IMR-90 (cell line): ENCODE measurements around the gene TRHDE.

Experiments
- BHLHE40 ChIP-seq: fragments of 150-350 bp; IDR thresholded peaks from 2 replicates; pipeline ENCODE4 v1.6.1; 2016; ENCODE audit warnings: mild to moderate bottlenecking, low read depth, low read length
- CEBPB ChIP-seq: IDR thresholded peaks from 2 replicates; pipeline ENCODE4 v1.6.1; 2012; ENCODE audit warnings: low read depth, low read length, improper control_type of control experiment
- FOS ChIP-seq: fragments of 150-350 bp; IDR thresholded peaks from 2 replicates; pipeline ENCODE4 v1.6.1; 2016; ENCODE audit warnings: low read depth, low read length
- MAFK ChIP-seq: IDR thresholded peaks from 2 replicates; pipeline ENCODE4 v1.6.1; 2012; ENCODE audit warnings: low read depth, low read length, improper control_type of control experiment
- MAZ ChIP-seq: IDR thresholded peaks from 2 replicates; pipeline ENCODE4 v1.6.1; 2012; ENCODE audit warnings: low read depth, mild to moderate bottlenecking, low read length, improper control_type of control experiment, moderate library complexity, borderline replicate concordance
- MXI1 ChIP-seq: IDR thresholded peaks from 2 replicates; pipeline ENCODE4 v1.6.1; 2012; ENCODE audit warnings: low read depth, mild to moderate bottlenecking, low read length, moderate library complexity, borderline replicate concordance
- POLR2A ChIP-seq: IDR thresholded peaks from 2 replicates; pipeline ENCODE4 v1.6.1; 2012; ENCODE audit warnings: mild to moderate bottlenecking, low read depth, low read length
- RAD21 ChIP-seq: IDR thresholded peaks from 2 replicates; pipeline ENCODE4 v1.6.1; 2012; ENCODE audit warnings: low read length, improper control_type of control experiment
- RCOR1 ChIP-seq: IDR thresholded peaks from 2 replicates; pipeline ENCODE4 v1.6.1; 2012; ENCODE audit warnings: mild to moderate bottlenecking, low read length, improper control_type of control experiment; ENCODE audit not compliant: insufficient replicate concordance
- SMC3 ChIP-seq: fragments of 150-350 bp; IDR thresholded peaks from 2 replicates; pipeline ENCODE4 v1.6.1; 2016; ENCODE audit warnings: low read depth, mild to moderate bottlenecking, antibody characterized with exemption, low read length, moderate library complexity
- TF ChIP-seq, protein P1 (sequence below): conservative IDR thresholded peaks from 2 replicates; pipeline ENCODE4 v1.5.1; 2012; ENCODE audit warnings: mild to moderate bottlenecking, low read depth, low read length, improper control_type of control experiment
- TF ChIP-seq, protein P2 (sequence below): fragments of 150-350 bp; IDR thresholded peaks from 2 replicates; pipeline ENCODE4 v1.6.1; 2017; ENCODE audit warnings: mild to moderate bottlenecking, antibody characterized with exemption, low read length, low read depth

DNA sequence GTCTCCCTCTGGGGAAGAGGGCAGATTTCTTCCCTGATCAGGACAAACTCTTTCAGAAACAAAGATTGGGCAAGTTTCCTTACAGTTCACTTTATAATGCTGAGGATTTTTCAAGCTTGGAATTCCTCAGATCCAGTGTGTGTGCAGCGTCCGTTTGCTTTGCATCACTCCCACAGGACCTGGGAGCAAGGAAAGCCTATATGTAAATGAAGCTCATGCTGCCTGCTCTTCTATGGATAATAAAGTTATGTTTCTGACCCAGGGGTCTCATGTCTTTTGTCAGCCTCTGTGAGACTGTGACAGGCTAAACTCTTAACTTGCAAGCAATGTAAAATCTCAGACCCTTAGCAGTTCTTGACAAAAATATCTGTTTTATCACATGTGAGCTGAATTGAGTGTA, 41.6 kb downstream of the TRHDE start:
- TF ChIP-seq, protein P1, sequence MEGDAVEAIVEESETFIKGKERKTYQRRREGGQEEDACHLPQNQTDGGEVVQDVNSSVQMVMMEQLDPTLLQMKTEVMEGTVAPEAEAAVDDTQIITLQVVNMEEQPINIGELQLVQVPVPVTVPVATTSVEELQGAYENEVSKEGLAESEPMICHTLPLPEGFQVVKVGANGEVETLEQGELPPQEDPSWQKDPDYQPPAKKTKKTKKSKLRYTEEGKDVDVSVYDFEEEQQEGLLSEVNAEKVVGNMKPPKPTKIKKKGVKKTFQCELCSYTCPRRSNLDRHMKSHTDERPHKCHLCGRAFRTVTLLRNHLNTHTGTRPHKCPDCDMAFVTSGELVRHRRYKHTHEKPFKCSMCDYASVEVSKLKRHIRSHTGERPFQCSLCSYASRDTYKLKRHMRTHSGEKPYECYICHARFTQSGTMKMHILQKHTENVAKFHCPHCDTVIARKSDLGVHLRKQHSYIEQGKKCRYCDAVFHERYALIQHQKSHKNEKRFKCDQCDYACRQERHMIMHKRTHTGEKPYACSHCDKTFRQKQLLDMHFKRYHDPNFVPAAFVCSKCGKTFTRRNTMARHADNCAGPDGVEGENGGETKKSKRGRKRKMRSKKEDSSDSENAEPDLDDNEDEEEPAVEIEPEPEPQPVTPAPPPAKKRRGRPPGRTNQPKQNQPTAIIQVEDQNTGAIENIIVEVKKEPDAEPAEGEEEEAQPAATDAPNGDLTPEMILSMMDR = no peak
- TF ChIP-seq RAD21 (no peak), POLR2A (no peak), BHLHE40 (no peak), MAZ (no peak), RCOR1 (no peak), MAFK (no peak), MXI1 (no peak), CEBPB (no peak), SMC3 (no peak), FOS (no peak)
- TF ChIP-seq, protein P2, sequence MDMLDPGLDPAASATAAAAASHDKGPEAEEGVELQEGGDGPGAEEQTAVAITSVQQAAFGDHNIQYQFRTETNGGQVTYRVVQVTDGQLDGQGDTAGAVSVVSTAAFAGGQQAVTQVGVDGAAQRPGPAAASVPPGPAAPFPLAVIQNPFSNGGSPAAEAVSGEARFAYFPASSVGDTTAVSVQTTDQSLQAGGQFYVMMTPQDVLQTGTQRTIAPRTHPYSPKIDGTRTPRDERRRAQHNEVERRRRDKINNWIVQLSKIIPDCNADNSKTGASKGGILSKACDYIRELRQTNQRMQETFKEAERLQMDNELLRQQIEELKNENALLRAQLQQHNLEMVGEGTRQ = no peak
